Measurements from ENCODE around the gene ANKRD63.

GRCh38 chr15:40328751-40329150 lies 45.9 kb upstream of the ANKRD63 start:
- TF ChIP-seq, protein P1, sequence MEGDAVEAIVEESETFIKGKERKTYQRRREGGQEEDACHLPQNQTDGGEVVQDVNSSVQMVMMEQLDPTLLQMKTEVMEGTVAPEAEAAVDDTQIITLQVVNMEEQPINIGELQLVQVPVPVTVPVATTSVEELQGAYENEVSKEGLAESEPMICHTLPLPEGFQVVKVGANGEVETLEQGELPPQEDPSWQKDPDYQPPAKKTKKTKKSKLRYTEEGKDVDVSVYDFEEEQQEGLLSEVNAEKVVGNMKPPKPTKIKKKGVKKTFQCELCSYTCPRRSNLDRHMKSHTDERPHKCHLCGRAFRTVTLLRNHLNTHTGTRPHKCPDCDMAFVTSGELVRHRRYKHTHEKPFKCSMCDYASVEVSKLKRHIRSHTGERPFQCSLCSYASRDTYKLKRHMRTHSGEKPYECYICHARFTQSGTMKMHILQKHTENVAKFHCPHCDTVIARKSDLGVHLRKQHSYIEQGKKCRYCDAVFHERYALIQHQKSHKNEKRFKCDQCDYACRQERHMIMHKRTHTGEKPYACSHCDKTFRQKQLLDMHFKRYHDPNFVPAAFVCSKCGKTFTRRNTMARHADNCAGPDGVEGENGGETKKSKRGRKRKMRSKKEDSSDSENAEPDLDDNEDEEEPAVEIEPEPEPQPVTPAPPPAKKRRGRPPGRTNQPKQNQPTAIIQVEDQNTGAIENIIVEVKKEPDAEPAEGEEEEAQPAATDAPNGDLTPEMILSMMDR (IDR thresholded peaks at IDR 0.05; ENCODE audit: poor library complexity) = no peak
- TF ChIP-seq EZH2 (IDR thresholded peaks at IDR 0.05; ENCODE audit: borderline replicate concordance) = no peak

All from hepatocyte (in vitro differentiated cells).